ENCODE results near the gene FABP6. TPM values are rescaled to one million over a fixed set of nuclear protein-coding genes. Genes with fewer than 3 reads are reported as not detected.

FABP6 gene
- total and polyA plus RNA-seq, 4 donors: not detected

GRCh38 chr5:160198146-160198545 lies 31.2 kb upstream of the FABP6 start:
- Histone ChIP-seq H3K9ac (ENCODE audit: low read depth in 1 of 2, low read length in 2 of 2) (no peak overlapping the region), H3K4me1 (ENCODE audit: control insufficient read depth in 4 of 4, insufficient read depth in 4 of 4, low read length in 3 of 4) (peaks cover 2 to 12% (median 5%) of the 10 kb centered on the region in 4 donors), H3K9me3 (ENCODE audit: control insufficient read depth in 4 of 4, low read length in 3 of 4) (no peaks in the 10 kb centered on the region), H3K36me3 (ENCODE audit: control insufficient read depth in 4 of 4, insufficient read depth in 3 of 4, low read depth in 1 of 4, low read length in 3 of 4) (no peaks in the 10 kb centered on the region), H3K4me3 (ENCODE audit: low read depth in 1 of 3, low read length in 3 of 3) (no peak overlapping the region), H3K27ac (ENCODE audit: low read depth in 1 of 2, low read length in 2 of 2) (no peak overlapping the region), H3K27me3 (ENCODE audit: control insufficient read depth in 4 of 4, insufficient read depth in 4 of 4, low read length in 3 of 4) (no peaks in the 10 kb centered on the region)
- no peak for DNase-seq (ENCODE audit: low spot score)
- WGBS: 54% methylated on average over 5 of the region's 5 CpGs
- TF ChIP-seq TAF1 (conservative IDR thresholded peaks at IDR 0.05) (no peak), FOXA2 (IDR thresholded peaks at IDR 0.05) (no peak), NR2F2 (IDR thresholded peaks at IDR 0.05) (no peak)
- TF ChIP-seq, protein P1, sequence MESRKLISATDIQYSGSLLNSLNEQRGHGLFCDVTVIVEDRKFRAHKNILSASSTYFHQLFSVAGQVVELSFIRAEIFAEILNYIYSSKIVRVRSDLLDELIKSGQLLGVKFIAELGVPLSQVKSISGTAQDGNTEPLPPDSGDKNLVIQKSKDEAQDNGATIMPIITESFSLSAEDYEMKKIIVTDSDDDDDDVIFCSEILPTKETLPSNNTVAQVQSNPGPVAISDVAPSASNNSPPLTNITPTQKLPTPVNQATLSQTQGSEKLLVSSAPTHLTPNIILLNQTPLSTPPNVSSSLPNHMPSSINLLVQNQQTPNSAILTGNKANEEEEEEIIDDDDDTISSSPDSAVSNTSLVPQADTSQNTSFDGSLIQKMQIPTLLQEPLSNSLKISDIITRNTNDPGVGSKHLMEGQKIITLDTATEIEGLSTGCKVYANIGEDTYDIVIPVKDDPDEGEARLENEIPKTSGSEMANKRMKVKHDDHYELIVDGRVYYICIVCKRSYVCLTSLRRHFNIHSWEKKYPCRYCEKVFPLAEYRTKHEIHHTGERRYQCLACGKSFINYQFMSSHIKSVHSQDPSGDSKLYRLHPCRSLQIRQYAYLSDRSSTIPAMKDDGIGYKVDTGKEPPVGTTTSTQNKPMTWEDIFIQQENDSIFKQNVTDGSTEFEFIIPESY (IDR thresholded peaks at IDR 0.05): no peak

DNA sequence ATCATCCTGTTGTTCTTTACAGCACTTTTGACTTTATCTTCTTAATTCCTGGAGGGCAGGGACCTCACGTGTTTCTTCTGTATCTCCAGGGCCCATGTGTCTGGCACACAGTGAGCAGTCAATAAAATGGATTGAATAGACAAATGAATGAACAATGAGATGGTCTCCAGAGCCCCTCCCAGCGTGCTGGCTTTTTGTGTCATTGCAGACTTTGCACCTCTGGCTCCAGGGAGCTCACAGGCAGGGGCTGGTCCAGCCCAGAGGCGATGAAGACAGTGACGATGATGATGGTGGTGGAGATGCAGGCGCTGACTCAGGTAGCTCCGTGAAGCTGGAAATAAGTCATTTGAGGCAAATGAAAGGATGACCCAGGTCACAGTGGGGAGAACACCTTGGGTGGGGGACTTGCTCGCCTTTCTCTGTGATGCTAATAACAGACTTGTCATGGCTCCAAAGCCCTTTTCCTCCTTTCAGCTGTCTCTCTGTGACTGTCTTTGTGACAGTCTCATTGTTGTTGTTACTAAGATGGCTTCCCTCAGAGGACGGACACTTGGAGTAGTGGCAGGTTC lies 30.4 kb upstream of the FABP6 start:
- H3K9me3 ChIP-seq (ENCODE audit: control insufficient read depth in 4 of 4, low read length in 3 of 4): no peaks in the 10 kb centered on the region
- no peak for TF ChIP-seq ATF3 (IDR thresholded peaks at IDR 0.05)
- TF ChIP-seq SP1 (IDR thresholded peaks at IDR 0.05): no peak
- no peak for TF ChIP-seq FOXA1 (IDR thresholded peaks at IDR 0.05)
- TF ChIP-seq GABPA (IDR thresholded peaks at IDR 0.05 in 1 of 2, conservative IDR thresholded peaks at IDR 0.05 in 1 of 2): no peak
- no peak for TF ChIP-seq TAF1 (conservative IDR thresholded peaks at IDR 0.05)
- no peak for TF ChIP-seq RXRA (IDR thresholded peaks at IDR 0.05)
- TF ChIP-seq, protein P2, sequence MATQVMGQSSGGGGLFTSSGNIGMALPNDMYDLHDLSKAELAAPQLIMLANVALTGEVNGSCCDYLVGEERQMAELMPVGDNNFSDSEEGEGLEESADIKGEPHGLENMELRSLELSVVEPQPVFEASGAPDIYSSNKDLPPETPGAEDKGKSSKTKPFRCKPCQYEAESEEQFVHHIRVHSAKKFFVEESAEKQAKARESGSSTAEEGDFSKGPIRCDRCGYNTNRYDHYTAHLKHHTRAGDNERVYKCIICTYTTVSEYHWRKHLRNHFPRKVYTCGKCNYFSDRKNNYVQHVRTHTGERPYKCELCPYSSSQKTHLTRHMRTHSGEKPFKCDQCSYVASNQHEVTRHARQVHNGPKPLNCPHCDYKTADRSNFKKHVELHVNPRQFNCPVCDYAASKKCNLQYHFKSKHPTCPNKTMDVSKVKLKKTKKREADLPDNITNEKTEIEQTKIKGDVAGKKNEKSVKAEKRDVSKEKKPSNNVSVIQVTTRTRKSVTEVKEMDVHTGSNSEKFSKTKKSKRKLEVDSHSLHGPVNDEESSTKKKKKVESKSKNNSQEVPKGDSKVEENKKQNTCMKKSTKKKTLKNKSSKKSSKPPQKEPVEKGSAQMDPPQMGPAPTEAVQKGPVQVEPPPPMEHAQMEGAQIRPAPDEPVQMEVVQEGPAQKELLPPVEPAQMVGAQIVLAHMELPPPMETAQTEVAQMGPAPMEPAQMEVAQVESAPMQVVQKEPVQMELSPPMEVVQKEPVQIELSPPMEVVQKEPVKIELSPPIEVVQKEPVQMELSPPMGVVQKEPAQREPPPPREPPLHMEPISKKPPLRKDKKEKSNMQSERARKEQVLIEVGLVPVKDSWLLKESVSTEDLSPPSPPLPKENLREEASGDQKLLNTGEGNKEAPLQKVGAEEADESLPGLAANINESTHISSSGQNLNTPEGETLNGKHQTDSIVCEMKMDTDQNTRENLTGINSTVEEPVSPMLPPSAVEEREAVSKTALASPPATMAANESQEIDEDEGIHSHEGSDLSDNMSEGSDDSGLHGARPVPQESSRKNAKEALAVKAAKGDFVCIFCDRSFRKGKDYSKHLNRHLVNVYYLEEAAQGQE (IDR thresholded peaks at IDR 0.05): no peak
- TF ChIP-seq MAX (IDR thresholded peaks at IDR 0.05): no peak
- TF ChIP-seq NR2F2 (IDR thresholded peaks at IDR 0.05): no peak
- TF ChIP-seq, protein P3, sequence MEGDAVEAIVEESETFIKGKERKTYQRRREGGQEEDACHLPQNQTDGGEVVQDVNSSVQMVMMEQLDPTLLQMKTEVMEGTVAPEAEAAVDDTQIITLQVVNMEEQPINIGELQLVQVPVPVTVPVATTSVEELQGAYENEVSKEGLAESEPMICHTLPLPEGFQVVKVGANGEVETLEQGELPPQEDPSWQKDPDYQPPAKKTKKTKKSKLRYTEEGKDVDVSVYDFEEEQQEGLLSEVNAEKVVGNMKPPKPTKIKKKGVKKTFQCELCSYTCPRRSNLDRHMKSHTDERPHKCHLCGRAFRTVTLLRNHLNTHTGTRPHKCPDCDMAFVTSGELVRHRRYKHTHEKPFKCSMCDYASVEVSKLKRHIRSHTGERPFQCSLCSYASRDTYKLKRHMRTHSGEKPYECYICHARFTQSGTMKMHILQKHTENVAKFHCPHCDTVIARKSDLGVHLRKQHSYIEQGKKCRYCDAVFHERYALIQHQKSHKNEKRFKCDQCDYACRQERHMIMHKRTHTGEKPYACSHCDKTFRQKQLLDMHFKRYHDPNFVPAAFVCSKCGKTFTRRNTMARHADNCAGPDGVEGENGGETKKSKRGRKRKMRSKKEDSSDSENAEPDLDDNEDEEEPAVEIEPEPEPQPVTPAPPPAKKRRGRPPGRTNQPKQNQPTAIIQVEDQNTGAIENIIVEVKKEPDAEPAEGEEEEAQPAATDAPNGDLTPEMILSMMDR (IDR thresholded peaks at IDR 0.05; ENCODE audit: low read depth, low read length, missing input control): no peak
- TF ChIP-seq, protein P1 (IDR thresholded peaks at IDR 0.05): no peak
- TF ChIP-seq RAD21 (IDR thresholded peaks at IDR 0.05): no peak
- no peak for TF ChIP-seq HNF4A (conservative IDR thresholded peaks at IDR 0.05)
- no peak for TF ChIP-seq EGR1 (IDR thresholded peaks at IDR 0.05; ENCODE audit: low read depth in 2 of 2)
- TF ChIP-seq JUND (IDR thresholded peaks at IDR 0.05): no peak
- no peak for TF ChIP-seq HNF4G (IDR thresholded peaks at IDR 0.05)
- no peak for DNase-seq (ENCODE audit: low spot score)
- WGBS: 29% methylated on average over 8 of the region's 8 CpGs
- peak overlapping the region in 1 of 3 donors; percentile 41 for H3K4me3 ChIP-seq (ENCODE audit: low read depth in 1 of 3, low read length in 3 of 3)
- no peaks in the 10 kb centered on the region for H3K36me3 ChIP-seq (ENCODE audit: control insufficient read depth in 4 of 4, insufficient read depth in 3 of 4, low read depth in 1 of 4, low read length in 3 of 4)
- peaks cover 2 to 12% (median 5%) of the 10 kb centered on the region in 4 donors for H3K4me1 ChIP-seq (ENCODE audit: control insufficient read depth in 4 of 4, insufficient read depth in 4 of 4, low read length in 3 of 4)
- no peak overlapping the region for H3K9ac ChIP-seq (ENCODE audit: low read depth in 1 of 2, low read length in 2 of 2)
- no peaks in the 10 kb centered on the region for H3K27me3 ChIP-seq (ENCODE audit: control insufficient read depth in 4 of 4, insufficient read depth in 4 of 4, low read length in 3 of 4)
- H3K27ac ChIP-seq (ENCODE audit: low read depth in 1 of 2, low read length in 2 of 2): no peak overlapping the region
